BE2C (cell line): ENCODE data around the gene INTS11.

ENCODE experiments used
- DNase-seq: peaks from one replicate; pipeline ENCODE4 v3.0.0-alpha.2; 2020
- H3K27me3 ChIP-seq: fragments of 250-450 bp; sonication (Bioruptor Pico); 2 replicates; pipeline ENCODE4 v1.5.1; 2020; ENCODE audit warnings: mild to moderate bottlenecking
- H3K36me3 ChIP-seq: fragments of 250-450 bp; sonication (Bioruptor Pico); 2 replicates; pipeline ENCODE4 v1.5.1; 2020; ENCODE audit warnings: mild to moderate bottlenecking
- H3K4me1 ChIP-seq: fragments of 250-450 bp; sonication (Bioruptor Pico); 2 replicates; pipeline ENCODE4 v1.5.1; 2020
- H3K4me3 ChIP-seq: 2 replicates; pipeline ENCODE4 v1.5.1; 2011; ENCODE audit warnings: low read depth, low read length
- H3K9me3 ChIP-seq: fragments of 250-450 bp; sonication (Bioruptor Pico); 2 replicates; pipeline ENCODE4 v1.5.1; 2020
- TF ChIP-seq, protein P1 (sequence below): IDR thresholded peaks from 2 replicates; pipeline ENCODE4 v1.5.1; 2012; ENCODE audit warnings: mild to moderate bottlenecking, low read depth, low read length

Gene INTS11

DNA sequence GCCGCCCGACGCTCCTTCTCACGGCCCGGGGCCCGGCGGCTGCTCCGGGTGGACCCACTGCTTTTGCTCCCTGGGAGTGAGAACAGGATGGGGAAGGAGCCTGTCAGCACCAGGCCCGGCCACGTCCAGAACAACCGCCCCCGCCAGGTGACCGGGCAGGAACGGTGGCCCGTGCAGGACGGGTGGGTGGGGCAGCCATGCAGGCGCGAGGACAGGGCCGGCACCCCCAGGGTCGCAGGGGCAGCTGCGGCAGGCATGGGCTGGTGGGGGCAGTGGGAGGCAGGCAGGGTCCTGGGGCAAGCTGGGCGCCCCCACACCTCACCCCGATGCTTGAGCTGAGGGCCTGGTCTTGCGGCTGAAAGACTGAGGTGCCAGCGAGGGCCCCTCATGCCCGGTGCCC, 12.0 kb upstream of the INTS11 start:
- TF ChIP-seq, protein P1, sequence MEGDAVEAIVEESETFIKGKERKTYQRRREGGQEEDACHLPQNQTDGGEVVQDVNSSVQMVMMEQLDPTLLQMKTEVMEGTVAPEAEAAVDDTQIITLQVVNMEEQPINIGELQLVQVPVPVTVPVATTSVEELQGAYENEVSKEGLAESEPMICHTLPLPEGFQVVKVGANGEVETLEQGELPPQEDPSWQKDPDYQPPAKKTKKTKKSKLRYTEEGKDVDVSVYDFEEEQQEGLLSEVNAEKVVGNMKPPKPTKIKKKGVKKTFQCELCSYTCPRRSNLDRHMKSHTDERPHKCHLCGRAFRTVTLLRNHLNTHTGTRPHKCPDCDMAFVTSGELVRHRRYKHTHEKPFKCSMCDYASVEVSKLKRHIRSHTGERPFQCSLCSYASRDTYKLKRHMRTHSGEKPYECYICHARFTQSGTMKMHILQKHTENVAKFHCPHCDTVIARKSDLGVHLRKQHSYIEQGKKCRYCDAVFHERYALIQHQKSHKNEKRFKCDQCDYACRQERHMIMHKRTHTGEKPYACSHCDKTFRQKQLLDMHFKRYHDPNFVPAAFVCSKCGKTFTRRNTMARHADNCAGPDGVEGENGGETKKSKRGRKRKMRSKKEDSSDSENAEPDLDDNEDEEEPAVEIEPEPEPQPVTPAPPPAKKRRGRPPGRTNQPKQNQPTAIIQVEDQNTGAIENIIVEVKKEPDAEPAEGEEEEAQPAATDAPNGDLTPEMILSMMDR = no peak
- no peak for DNase-seq
- Histone ChIP-seq H3K4me3 (no peak overlapping the region), H3K9me3 (no peaks in the 10 kb centered on the region), H3K27me3 (peaks cover 9% of the 10 kb centered on the region), H3K36me3 (peaks cover 42% of the 10 kb centered on the region), H3K4me1 (no peaks in the 10 kb centered on the region)

DNA sequence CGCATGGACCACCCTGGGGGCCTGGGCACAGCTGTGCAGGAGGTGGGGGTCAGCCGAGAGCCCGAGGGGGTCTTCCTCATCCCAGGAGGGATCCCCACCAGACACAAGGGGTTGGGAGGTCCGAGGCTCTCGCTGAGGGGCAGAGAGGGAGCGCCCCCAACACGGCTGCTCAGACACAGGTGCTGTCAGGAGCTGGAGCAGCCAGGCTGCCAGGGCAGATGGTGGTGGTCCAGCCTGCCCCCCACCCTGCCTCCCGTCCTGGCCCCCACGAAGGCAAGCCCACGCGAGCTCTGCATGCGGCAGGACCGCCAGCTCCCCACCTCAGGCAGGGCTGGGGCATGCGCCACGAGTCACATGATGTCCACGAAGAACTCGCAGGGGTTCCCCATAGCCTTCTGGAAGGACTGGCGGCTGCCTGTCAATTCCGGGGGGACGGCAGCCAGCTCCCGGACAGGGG, 11.4 kb upstream of the INTS11 start:
- TF ChIP-seq, protein P1 = no peak
- DNase-seq = no peak
- H3K9me3 ChIP-seq = no peaks in the 10 kb centered on the region
- H3K36me3 ChIP-seq = peaks cover 36% of the 10 kb centered on the region
- no peaks in the 10 kb centered on the region for H3K4me1 ChIP-seq
- H3K4me3 ChIP-seq = no peak overlapping the region
- H3K27me3 ChIP-seq = peaks cover 16% of the 10 kb centered on the region

DNA sequence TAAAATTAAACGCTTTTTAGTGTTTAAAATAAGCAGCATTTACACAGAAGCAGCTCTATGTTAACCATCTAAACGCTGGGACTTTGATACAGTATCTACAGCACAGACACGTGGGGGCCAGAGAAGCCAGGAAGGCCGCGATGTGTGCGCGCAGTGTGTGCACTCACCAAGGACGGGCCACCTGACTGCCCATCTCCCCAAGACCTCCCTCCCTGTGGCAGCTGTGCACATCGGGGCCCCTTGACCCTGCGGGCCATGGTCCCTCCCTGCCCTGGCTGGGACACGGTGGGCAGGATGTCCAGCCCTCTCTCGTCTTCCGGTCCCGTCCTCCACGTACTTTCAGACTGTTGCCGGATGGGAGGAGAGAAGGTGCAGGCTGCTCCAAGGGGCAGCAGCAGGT, 10.8 kb upstream of the INTS11 start:
- peaks cover 32% of the 10 kb centered on the region for H3K36me3 ChIP-seq
- H3K4me1 ChIP-seq = no peaks in the 10 kb centered on the region
- H3K27me3 ChIP-seq = peaks cover 19% of the 10 kb centered on the region
- no peak overlapping the region for H3K4me3 ChIP-seq
- no peaks in the 10 kb centered on the region for H3K9me3 ChIP-seq
- TF ChIP-seq, protein P1 = no peak
- DNase-seq = no peak

DNA sequence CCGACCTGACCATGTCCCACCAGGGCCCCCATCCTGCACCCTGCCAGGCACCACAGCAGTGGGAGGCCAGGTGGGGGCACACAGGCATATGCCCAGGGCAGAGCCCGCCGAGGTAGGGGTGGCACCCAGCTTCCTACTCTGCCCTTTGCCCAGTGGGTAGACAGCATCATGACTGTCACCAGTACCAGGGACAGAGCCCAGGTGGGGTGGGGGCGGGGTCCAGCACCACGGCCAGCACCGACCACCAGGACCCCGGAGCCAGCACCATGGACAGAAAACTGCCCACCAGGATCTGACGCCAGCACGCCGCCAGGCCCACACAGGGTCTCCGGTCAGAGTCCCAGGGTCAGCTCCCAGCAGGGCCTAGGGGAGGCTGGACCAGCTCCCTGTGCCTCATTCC, 10.4 kb upstream of the INTS11 start:
- Histone ChIP-seq H3K9me3 (no peaks in the 10 kb centered on the region), H3K4me3 (no peak overlapping the region), H3K27me3 (peaks cover 19% of the 10 kb centered on the region), H3K4me1 (no peaks in the 10 kb centered on the region), H3K36me3 (peaks cover 29% of the 10 kb centered on the region)
- TF ChIP-seq, protein P1 = no peak
- no peak for DNase-seq

DNA sequence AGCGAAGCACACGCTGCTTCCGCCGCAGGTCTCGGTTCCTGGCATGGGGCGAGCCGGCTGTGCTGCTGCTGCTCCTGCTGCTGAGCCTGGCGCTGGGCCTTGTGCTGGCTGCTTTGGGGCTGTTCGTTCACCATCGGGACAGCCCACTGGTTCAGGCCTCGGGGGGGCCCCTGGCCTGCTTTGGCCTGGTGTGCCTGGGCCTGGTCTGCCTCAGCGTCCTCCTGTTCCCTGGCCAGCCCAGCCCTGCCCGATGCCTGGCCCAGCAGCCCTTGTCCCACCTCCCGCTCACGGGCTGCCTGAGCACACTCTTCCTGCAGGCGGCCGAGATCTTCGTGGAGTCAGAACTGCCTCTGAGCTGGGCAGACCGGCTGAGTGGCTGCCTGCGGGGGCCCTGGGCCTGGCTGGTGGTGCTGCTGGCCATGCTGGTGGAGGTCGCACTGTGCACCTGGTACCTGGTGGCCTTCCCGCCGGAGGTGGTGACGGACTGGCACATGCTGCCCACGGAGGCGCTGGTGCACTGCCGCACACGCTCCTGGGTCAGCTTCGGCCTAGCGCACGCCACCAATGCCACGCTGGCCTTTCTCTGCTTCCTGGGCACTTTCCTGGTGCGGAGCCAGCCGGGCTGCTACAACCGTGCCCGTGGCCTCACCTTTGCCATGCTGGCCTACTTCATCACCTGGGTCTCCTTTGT, 9.2 kb upstream of the INTS11 start:
- no peak overlapping the region for H3K4me3 ChIP-seq
- H3K36me3 ChIP-seq = peaks cover 21% of the 10 kb centered on the region
- DNase-seq = no peak
- peaks cover 19% of the 10 kb centered on the region for H3K27me3 ChIP-seq
- H3K9me3 ChIP-seq = no peaks in the 10 kb centered on the region
- TF ChIP-seq, protein P1 = no peak
- H3K4me1 ChIP-seq = no peaks in the 10 kb centered on the region

DNA sequence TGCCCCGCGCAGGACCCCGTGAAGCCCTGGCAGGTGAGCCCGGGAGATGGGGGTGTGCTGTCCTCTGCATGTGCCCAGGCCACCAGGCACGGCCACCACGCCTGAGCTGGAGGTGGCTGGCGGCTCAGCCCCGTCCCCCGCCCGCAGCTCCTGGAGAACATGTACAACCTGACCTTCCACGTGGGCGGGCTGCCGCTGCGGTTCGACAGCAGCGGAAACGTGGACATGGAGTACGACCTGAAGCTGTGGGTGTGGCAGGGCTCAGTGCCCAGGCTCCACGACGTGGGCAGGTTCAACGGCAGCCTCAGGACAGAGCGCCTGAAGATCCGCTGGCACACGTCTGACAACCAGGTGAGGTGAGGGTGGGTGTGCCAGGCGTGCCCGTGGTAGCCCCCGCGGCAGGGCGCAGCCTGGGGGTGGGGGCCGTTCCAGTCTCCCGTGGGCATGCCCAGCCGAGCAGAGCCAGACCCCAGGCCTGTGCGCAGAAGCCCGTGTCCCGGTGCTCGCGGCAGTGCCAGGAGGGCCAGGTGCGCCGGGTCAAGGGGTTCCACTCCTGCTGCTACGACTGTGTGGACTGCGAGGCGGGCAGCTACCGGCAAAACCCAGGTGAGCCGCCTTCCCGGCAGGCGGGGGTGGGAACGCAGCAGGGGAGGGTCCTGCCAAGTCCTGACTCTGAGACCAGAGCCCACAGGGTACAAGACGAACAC, 8.5 kb upstream of the INTS11 start:
- Histone ChIP-seq H3K36me3 (peaks cover 16% of the 10 kb centered on the region), H3K4me3 (no peak overlapping the region), H3K9me3 (no peaks in the 10 kb centered on the region), H3K4me1 (no peaks in the 10 kb centered on the region), H3K27me3 (peaks cover 19% of the 10 kb centered on the region)
- no peak for DNase-seq
- TF ChIP-seq, protein P1 = no peak
